ENCODE results near the gene TEP1.

- TF ChIP-seq CTCF (IDR thresholded peaks at IDR 0.05; ENCODE audit: poor library complexity, severe bottlenecking) (peak; percentile 32), TAF1 (IDR thresholded peaks at IDR 0.05; ENCODE audit: low read depth) (peak; percentile 90), MXI1 (conservative IDR thresholded peaks at IDR 0.05; ENCODE audit: poor library complexity, severe bottlenecking) (peak; percentile 68), POLR2AphosphoS5 (IDR thresholded peaks at IDR 0.05) (peak; percentile 99), EZH2 (IDR thresholded peaks at IDR 0.05; ENCODE audit: borderline replicate concordance, insufficient read depth, low read length, poor library complexity, severe bottlenecking) (no peak)
Observed at GRCh38 chr14:20343092-20343861, 70.0 kb downstream of the TEP1 start, which contains the start of gene PARP2.

All from neural cell (in vitro differentiated cells).